OCI-LY7 (cell line): ENCODE data around the gene UHRF1. TPM values are rescaled to one million over a fixed set of nuclear protein-coding genes. Genes with fewer than 3 reads are reported as not detected.

Source experiments
- BruUV-seq: library from RNA; stranded (reverse); fragments of 400-500 nt; replicated peaks from 2 replicates; lab custom pipeline; 2021; lab: Mats Ljungman, UMichigan
- CTCF ChIA-PET: fragments of 300-600 bp; sonication (Branson Sonifier 250); formaldehyde crosslinking; loops from one replicate; lab custom pipeline; 2022; ENCODE audit warnings: antibody characterized with exemption; ENCODE audit not compliant: unreplicated experiment; lab: Charles Lee
- POLR2A ChIA-PET: fragments of 300-600 bp; sonication (Branson Sonifier 250); formaldehyde crosslinking; loops from one replicate; lab custom pipeline; 2022; ENCODE audit warnings: antibody characterized with exemption; lab: Charles Lee
- DNase-seq: peaks from one replicate; pipeline ENCODE4 v3.0.0-alpha.2; 2015; ENCODE audit warnings: low spot score
- H2AFZ ChIP-seq: fragments of 200-600 bp; sonication (generic), shearing (Covaris generic); 2 replicates; pipeline ENCODE4 v1.6.1; 2014; ENCODE audit warnings: mild to moderate bottlenecking, antibody characterized with exemption, low read length, moderate library complexity
- H3K27ac ChIP-seq: fragments of 200-600 bp; sonication (generic); 2 replicates; pipeline ENCODE4 v1.5.1; 2014; ENCODE audit warnings: mixed run types, low read depth, mild to moderate bottlenecking, moderate library complexity, low read length, inconsistent platforms; ENCODE audit not compliant: poor library complexity, severe bottlenecking
- H3K36me3 ChIP-seq: fragments of 200-600 bp; sonication (generic); 2 replicates; pipeline ENCODE4 v1.6.1; 2014; ENCODE audit warnings: mild to moderate bottlenecking, antibody characterized with exemption, low read length, moderate library complexity, mixed read lengths; ENCODE audit not compliant: insufficient read depth
- H3K4me1 ChIP-seq: fragments of 200-600 bp; sonication (generic); 2 replicates; pipeline ENCODE4 v1.5.1; 2014; ENCODE audit warnings: mild to moderate bottlenecking, low read length; ENCODE audit not compliant: insufficient read depth, poor library complexity, severe bottlenecking
- H3K4me2 ChIP-seq: fragments of 200-600 bp; sonication (generic); 2 replicates; pipeline ENCODE4 v1.6.1; 2014; ENCODE audit warnings: mild to moderate bottlenecking, low read length
- H3K4me3 ChIP-seq: fragments of 200-600 bp; sonication (generic); 2 replicates; pipeline ENCODE4 v1.5.1; 2014; ENCODE audit warnings: mild to moderate bottlenecking, low read depth, low read length; ENCODE audit not compliant: poor library complexity, severe bottlenecking
- H3K79me2 ChIP-seq: fragments of 200-600 bp; sonication (generic); 2 replicates; pipeline ENCODE4 v1.6.1; 2016; ENCODE audit warnings: low read depth, mild to moderate bottlenecking, low read length, moderate library complexity, mixed read lengths; ENCODE audit not compliant: insufficient read depth
- H3K9me2 ChIP-seq: fragments of 200-600 bp; sonication (generic); 2 replicates; pipeline ENCODE4 v1.6.1; 2016; ENCODE audit warnings: mild to moderate bottlenecking, low read length, mixed read lengths; ENCODE audit not compliant: insufficient read depth
- H3K9me3 ChIP-seq: fragments of 200-600 bp; sonication (generic); 2 replicates; pipeline ENCODE4 v1.6.1; 2014; ENCODE audit warnings: mild to moderate bottlenecking, mixed run types, low read length, mixed read lengths
- H4K20me1 ChIP-seq: fragments of 200-600 bp; sonication (generic); 2 replicates; pipeline ENCODE4 v1.6.1; 2014; ENCODE audit warnings: mild to moderate bottlenecking, antibody characterized with exemption, low read length, moderate library complexity, mixed read lengths; ENCODE audit not compliant: insufficient read depth
- EZH2phosphoT487 ChIP-seq: fragments of 200-600 bp; sonication (generic); IDR thresholded peaks from 2 replicates; pipeline ENCODE4 v1.6.1; 2018; ENCODE audit warnings: low read depth, borderline replicate concordance, mild to moderate bottlenecking, mixed run types, antibody characterized with exemption, low read length, moderate library complexity, mixed read lengths
- intact Hi-C: fragments of 100-400 bp; cut with micrococcal nuclease; formaldehyde crosslinking; loops from one replicate; pipeline ENCODE4 v1.10.0; 2022; ENCODE audit not compliant: unreplicated experiment
- total RNA-seq, 2 experiments: library from RNA; depleted of rRNA in 1 of 2; stranded (reverse); fragments of >200 nt in 1 of 2; shearing (Covaris generic) in 1 of 2; gene quantifications; 2 replicates each; pipeline ENCODE4 v1.2.3, GENCODE V29; 2014 to 2022
- TF ChIP-seq, protein P1 (sequence below): fragments of 200-600 bp; sonication (generic); conservative IDR thresholded peaks from 2 replicates; pipeline ENCODE4 v1.5.1; 2014; ENCODE audit warnings: mild to moderate bottlenecking, antibody characterized with exemption, low read length, moderate library complexity, mixed read lengths

Gene UHRF1
- total RNA-seq, 2 experiments from 2014 or later = 141 to 186 TPM

DNA sequence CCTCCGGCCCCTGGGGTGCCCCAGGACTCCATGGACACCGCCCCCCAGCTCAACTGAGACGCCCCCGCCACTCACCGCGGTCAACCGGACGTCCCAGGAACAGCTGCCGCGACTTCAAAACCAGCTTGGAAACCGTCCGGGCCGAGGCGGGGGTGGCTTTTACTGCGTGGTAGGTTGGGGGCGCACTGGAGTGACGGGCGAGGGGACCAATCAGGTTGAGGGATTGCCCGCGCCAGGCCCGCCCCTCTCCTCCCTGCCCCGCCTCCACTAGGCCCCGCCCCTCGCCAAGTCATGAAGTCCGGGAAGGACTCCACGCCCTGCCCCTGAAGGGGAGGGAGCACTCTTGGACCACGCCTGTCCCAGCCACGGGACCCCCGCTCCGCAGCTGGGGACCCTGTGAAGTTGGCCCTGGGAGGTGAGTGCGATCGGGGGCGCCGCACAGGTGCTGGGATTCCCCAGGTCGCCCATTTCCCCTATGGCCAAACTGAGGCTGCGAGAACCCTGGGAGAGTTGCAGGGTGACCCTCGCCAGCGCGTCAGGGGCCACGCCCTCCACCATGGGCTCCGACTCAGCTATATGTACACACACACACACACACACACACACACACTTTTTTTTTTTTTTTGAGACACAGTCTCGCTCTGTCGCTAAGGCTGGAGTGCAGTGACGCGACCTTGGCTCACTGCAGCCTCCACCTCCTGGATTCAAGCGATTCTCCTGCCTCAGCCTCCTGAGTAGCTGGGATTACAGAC lies 41.6 kb upstream of the UHRF1 start, which contains the start of gene PLIN3:
TSS of gene PLIN3 (minus strand) at position 134 of the 752 bp plus-strand sequence. CDS start 6,273 bp downstream, outside the sequence.
- TF ChIP-seq, protein P1, sequence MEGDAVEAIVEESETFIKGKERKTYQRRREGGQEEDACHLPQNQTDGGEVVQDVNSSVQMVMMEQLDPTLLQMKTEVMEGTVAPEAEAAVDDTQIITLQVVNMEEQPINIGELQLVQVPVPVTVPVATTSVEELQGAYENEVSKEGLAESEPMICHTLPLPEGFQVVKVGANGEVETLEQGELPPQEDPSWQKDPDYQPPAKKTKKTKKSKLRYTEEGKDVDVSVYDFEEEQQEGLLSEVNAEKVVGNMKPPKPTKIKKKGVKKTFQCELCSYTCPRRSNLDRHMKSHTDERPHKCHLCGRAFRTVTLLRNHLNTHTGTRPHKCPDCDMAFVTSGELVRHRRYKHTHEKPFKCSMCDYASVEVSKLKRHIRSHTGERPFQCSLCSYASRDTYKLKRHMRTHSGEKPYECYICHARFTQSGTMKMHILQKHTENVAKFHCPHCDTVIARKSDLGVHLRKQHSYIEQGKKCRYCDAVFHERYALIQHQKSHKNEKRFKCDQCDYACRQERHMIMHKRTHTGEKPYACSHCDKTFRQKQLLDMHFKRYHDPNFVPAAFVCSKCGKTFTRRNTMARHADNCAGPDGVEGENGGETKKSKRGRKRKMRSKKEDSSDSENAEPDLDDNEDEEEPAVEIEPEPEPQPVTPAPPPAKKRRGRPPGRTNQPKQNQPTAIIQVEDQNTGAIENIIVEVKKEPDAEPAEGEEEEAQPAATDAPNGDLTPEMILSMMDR = no peak
- TF ChIP-seq EZH2phosphoT487 = no peak
- H4K20me1 ChIP-seq = no peaks in the 10 kb centered on the region
- H3K9me3 ChIP-seq = no peaks in the 10 kb centered on the region
- H3K9me2 ChIP-seq = no peaks in the 10 kb centered on the region
- peaks cover 8% of the 10 kb centered on the region for H3K36me3 ChIP-seq
- peak within 1 kb of the TSS; percentile 63 for H3K27ac ChIP-seq
- H3K4me2 ChIP-seq = peak within 1 kb of the TSS; percentile 92
- H3K4me3 ChIP-seq = peak within 1 kb of the TSS; percentile 78
- DNase-seq = peak; percentile 95
- CTCF ChIA-PET = interaction anchor here (0.6 to 0.7 kb wide), 2 partner anchors 74 to 76 kb away, joined by 3 read pairs; partner anchors contain the start of gene FEM1A
- intact Hi-C loops = loop anchor here (10.0 kb wide), 1 partner anchor 97 kb away; the partner anchor contains the start of gene KDM4B
- peaks cover 51% of the 10 kb centered on the region for H3K4me1 ChIP-seq
- BruUV-seq = no TSS peak
- peak within 1 kb of the TSS; percentile 31; the same call in 1 of the 2 replicates for H2AFZ ChIP-seq
- H3K79me2 ChIP-seq = peaks cover 34% of the 10 kb centered on the region
- POLR2A ChIA-PET = interaction anchor here (0.6 to 1.8 kb wide), 4 partner anchors 8 to 735 kb away, joined by 3 read pairs; no protein-coding TSS in a partner anchor

DNA sequence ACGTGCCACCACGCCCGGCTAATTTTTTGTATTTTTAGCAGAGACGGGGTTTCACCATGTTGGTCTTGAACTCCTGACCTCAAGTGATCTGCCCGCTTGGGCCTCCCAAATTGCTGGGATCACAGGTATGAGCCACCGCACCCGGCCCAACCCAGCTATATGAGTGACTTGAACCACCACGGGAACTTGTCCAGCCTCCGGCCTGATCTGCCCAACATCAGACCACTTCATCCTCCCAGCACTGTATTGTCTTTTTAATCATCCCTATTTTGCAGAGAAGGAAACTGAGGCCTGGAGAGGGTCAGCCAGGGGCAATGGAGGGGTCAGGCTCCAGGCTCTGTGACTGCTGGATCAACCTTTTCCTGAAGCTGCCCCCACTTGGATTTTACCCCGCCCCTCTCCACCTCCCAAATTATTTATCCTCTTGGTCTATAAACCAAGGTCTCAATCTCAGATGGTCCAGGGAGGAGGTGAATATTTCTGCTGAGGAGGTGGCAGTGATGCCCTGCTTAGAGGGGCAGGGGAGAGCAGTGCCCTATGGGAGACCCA lies 40.9 kb upstream of the UHRF1 start:
- intact Hi-C loops = loop anchor here (10.0 kb wide), 1 partner anchor 96 kb away; the partner anchor contains the start of gene KDM4B
- peaks cover 47% of the 10 kb centered on the region for H3K4me1 ChIP-seq
- peak overlapping the region; percentile 31; the same call in 1 of the 2 replicates for H2AFZ ChIP-seq
- no peaks in the 10 kb centered on the region for H4K20me1 ChIP-seq
- H3K9me3 ChIP-seq = no peaks in the 10 kb centered on the region
- DNase-seq = no peak
- no TSS peak for BruUV-seq
- H3K36me3 ChIP-seq = peaks cover 7% of the 10 kb centered on the region
- no peaks in the 10 kb centered on the region for H3K9me2 ChIP-seq
- peak overlapping the region; percentile 78 for H3K4me3 ChIP-seq
- H3K79me2 ChIP-seq = peaks cover 27% of the 10 kb centered on the region
- CTCF ChIA-PET = interaction anchor here (0.7 to 1.0 kb wide), 2 partner anchors 17 to 73 kb away, joined by 3 read pairs; no protein-coding TSS in a partner anchor
- POLR2A ChIA-PET = interaction anchor here (1.8 kb wide), 1 partner anchor 7 kb away, joined by 3 read pairs; no protein-coding TSS in a partner anchor
- no peak for TF ChIP-seq EZH2phosphoT487
- TF ChIP-seq, protein P1 = no peak
- H3K27ac ChIP-seq = peak overlapping the region; percentile 63
- H3K4me2 ChIP-seq = peak overlapping the region; percentile 92
